Activated CD4-positive, alpha-beta memory T cell treated with anti-CD3 and anti-CD28 coated beads for 36 hours (primary cell): Measurements from ENCODE around the gene KIAA1671. TPM values are rescaled to one million over a fixed set of nuclear protein-coding genes. Genes with fewer than 3 reads are reported as not detected.

Source experiments
- CTCF ChIA-PET: fragments of 350-600 bp; sonication (Branson Sonifier 250); formaldehyde crosslinking; loops from one replicate; lab custom pipeline; 2021; ENCODE audit warnings: antibody characterized with exemption, inconsistent platforms; lab: Charles Lee
- POLR2A ChIA-PET: fragments of 350-600 bp; sonication (Branson Sonifier 250); formaldehyde crosslinking; loops from one replicate; lab custom pipeline; 2021; ENCODE audit warnings: antibody characterized with exemption; lab: Charles Lee
- DNase-seq: peaks from one replicate; pipeline ENCODE4 v3.0.0-alpha.2; 2020
- H3K27ac Mint-ChIP-seq: one replicate; pipeline ENCODE4 v1.8.0; 2021; ENCODE audit warnings: mixed read lengths
- H3K27me3 Mint-ChIP-seq: one replicate; pipeline ENCODE4 v1.8.0; 2021; ENCODE audit warnings: mixed read lengths
- H3K36me3 Mint-ChIP-seq: one replicate; pipeline ENCODE4 v1.8.0; 2021; ENCODE audit warnings: mixed read lengths
- H3K4me1 Mint-ChIP-seq: one replicate; pipeline ENCODE4 v1.8.0; 2021; ENCODE audit warnings: low read depth, mixed read lengths
- H3K4me3 Mint-ChIP-seq: one replicate; pipeline ENCODE4 v1.8.0; 2021; ENCODE audit warnings: mild to moderate bottlenecking, mixed read lengths
- H3K9me3 Mint-ChIP-seq: one replicate; pipeline ENCODE4 v1.8.0; 2021; ENCODE audit warnings: mixed read lengths
- intact Hi-C: fragments of 100-400 bp; cut with micrococcal nuclease; formaldehyde crosslinking; loops from one replicate; pipeline ENCODE4 v1.15.1; 2023
- total RNA-seq, 2 experiments: library from RNA; stranded (reverse); gene quantifications; one replicate each; pipeline ENCODE4 v1.2.3, GENCODE V29; 2021

KIAA1671 gene
- total RNA-seq, 2 experiments from 2014 or later: 6.5 to 6.8 TPM

DNA sequence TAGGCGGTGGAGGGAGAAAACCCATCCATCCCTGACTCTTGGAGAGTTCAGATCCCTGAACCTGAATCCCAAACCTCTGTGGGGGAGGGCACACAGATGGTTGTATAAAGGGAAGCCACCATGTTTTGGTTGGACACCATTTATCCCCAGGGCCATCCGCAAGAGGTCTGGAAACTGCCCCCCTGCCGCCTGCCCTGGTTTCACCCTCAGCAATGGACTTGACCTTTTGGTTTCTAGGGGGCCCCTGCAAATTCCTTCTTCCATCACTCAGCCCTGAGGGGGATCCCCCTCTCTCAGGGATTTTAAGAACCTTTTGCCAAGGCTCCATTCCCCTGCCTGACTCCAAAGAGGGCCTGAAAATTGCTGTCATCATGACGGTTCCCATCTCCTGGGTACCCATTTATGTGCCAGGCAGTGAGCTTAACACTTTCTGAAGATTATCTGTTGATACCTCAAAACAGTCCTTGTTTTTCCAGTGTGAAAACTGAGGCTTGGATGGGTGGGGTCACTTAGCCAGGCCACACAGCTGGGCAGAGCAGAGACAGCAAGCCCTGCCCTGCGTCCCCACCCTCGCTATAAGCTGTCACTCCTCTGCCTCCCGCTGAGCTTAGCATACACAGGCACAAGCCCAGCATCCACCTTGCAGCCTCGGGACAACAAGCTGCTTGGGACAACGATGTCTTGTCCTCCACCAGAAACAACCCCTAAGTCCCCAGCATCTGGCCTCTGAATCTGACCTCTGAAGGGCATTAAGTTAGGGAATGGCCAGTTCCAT, 213.9 kb downstream of the KIAA1671 start:
- intact Hi-C loops: no loop called here
- ChIA-PET POLR2A (no interaction called here), CTCF (interaction anchor here (1.4 to 2.5 kb wide), 2 partner anchors 36 to 228 kb away, joined by 4 to 9 read pairs; no protein-coding TSS in a partner anchor)
- Mint-ChIP-seq H3K4me1 (no peaks in the 10 kb centered on the region), H3K27me3 (no peaks in the 10 kb centered on the region), H3K9me3 (no peaks in the 10 kb centered on the region), H3K36me3 (no peaks in the 10 kb centered on the region), H3K4me3 (no peak overlapping the region), H3K27ac (no peak overlapping the region)
- no peak for DNase-seq

GRCh38 chr22:25167082-25167481, 214.6 kb downstream of the KIAA1671 start:
- Mint-ChIP-seq H3K9me3 (no peaks in the 10 kb centered on the region), H3K4me3 (no peak overlapping the region), H3K36me3 (no peaks in the 10 kb centered on the region), H3K27ac (no peak overlapping the region), H3K4me1 (no peaks in the 10 kb centered on the region), H3K27me3 (no peaks in the 10 kb centered on the region)
- ChIA-PET CTCF (interaction anchor here (1.4 to 2.5 kb wide), 2 partner anchors 35 to 228 kb away, joined by 4 to 9 read pairs; no protein-coding TSS in a partner anchor), POLR2A (no interaction called here)
- DNase-seq: no peak
- intact Hi-C loops: no loop called here

- intact Hi-C loops: no loop called here
- DNase-seq: no peak
- Mint-ChIP-seq H3K9me3 (no peaks in the 10 kb centered on the region), H3K27ac (no peak overlapping the region), H3K36me3 (no peaks in the 10 kb centered on the region), H3K4me1 (no peaks in the 10 kb centered on the region), H3K4me3 (no peak overlapping the region), H3K27me3 (no peaks in the 10 kb centered on the region)
- ChIA-PET POLR2A (no interaction called here), CTCF (interaction anchor here (1.4 kb wide), 1 partner anchor 229 kb away, joined by 4 read pairs; no protein-coding TSS in a partner anchor)
These were observed 215.5 kb downstream of the KIAA1671 start for GRCh38 chr22:25167834-25168601.

DNA sequence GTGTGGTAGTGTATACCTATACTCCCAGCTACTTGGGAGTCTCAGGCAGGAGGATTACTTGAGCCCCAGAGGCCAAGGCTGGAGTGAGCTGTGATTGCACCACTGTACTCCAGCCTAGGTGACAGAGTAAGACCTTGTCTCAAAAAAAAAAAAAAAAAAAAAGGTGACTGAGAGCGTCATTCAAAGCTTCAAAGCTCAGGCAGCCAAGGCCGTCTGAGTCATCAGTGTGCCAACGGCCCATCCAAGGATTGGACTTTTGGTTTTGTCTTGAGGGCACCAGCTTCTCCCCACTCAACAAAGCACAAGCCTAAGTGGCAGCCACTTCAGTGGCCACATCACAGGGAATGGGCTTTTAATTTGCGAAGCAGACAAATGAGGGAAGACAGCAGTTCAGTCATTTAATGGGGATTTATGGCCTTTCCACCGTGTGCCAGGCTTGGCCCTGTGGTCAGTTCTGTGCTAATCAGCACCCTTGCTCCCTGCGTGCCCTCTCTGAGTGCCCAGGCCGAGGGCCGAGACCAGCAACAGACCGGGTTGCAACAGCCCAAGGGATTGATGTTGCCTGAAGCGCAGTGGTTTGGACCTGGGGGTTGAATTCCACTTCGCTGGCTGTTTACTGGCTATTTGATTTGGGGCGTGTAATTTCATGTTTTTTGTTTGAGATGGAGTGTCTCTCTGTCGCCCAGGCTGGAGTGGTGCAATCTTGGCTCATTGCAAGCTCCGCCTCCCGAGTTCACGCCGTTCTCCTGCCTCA, 216.9 kb downstream of the KIAA1671 start:
- Mint-ChIP-seq H3K36me3 (no peaks in the 10 kb centered on the region), H3K4me1 (no peaks in the 10 kb centered on the region), H3K4me3 (no peak overlapping the region), H3K9me3 (no peaks in the 10 kb centered on the region), H3K27ac (no peak overlapping the region), H3K27me3 (no peaks in the 10 kb centered on the region)
- intact Hi-C loops: loop anchor here (5.0 kb wide), 2 partner anchors 87 to 107 kb away; no protein-coding TSS in a partner anchor
- ChIA-PET CTCF (interaction anchor here (2.6 to 4.5 kb wide), 2 partner anchors 58 to 88 kb away, joined by 11 to 36 read pairs; no protein-coding TSS in a partner anchor), POLR2A (no interaction called here)
- no peak for DNase-seq

DNA sequence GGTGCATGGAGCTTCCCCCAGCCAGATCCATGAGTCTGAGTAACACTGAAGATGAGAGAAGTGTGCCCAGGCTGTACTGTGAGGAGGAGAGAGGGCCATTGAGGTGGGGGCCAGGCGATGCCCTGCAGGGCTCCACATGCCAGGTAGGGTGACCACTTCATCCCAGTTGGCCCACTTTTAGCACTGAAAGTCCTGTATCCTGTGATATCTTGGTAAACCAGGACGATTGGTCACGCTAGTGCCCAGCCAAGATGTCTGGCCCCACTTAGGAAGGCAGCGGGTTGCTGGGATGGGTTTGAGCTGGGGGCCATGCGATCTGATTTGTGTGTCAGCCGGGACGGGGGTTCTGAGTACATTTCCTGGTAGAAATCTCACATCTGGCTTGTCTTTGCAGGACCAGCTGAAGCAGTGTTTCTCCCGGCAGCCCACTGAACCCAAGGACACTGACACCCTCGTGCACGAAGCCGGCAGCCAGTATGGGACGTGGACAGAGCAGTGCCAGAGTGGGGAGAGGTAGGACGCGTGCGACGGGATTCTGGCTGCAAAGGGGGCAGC, 218.0 kb downstream of the KIAA1671 start:
- no peak for DNase-seq
- Mint-ChIP-seq H3K4me3 (no peak overlapping the region), H3K36me3 (peaks cover 2% of the 10 kb centered on the region), H3K27ac (no peak overlapping the region), H3K4me1 (no peaks in the 10 kb centered on the region), H3K27me3 (no peaks in the 10 kb centered on the region), H3K9me3 (no peaks in the 10 kb centered on the region)
- ChIA-PET CTCF (interaction anchor here (2.6 to 4.5 kb wide), 3 partner anchors 59 to 110 kb away, joined by 11 to 36 read pairs (median 14); no protein-coding TSS in a partner anchor), POLR2A (no interaction called here)
- intact Hi-C loops: loop anchor here (5.0 kb wide), 2 partner anchors 88 to 108 kb away; no protein-coding TSS in a partner anchor

GRCh38 chr22:25172153-25172552, 219.6 kb downstream of the KIAA1671 start:
- no peaks in the 10 kb centered on the region for H3K4me1 Mint-ChIP-seq
- H3K27ac Mint-ChIP-seq: no peak overlapping the region
- no peaks in the 10 kb centered on the region for H3K27me3 Mint-ChIP-seq
- POLR2A ChIA-PET: no interaction called here
- CTCF ChIA-PET: interaction anchor here (0.7 to 4.5 kb wide), 8 partner anchors 9 to 121 kb away, joined by 3 to 36 read pairs (median 9); no protein-coding TSS in a partner anchor
- intact Hi-C loops: loop anchor here (5.0 kb wide), 2 partner anchors 90 to 110 kb away; no protein-coding TSS in a partner anchor
- DNase-seq: peak; percentile 58
- H3K4me3 Mint-ChIP-seq: no peak overlapping the region
- peaks cover 2% of the 10 kb centered on the region for H3K36me3 Mint-ChIP-seq
- no peaks in the 10 kb centered on the region for H3K9me3 Mint-ChIP-seq

DNA sequence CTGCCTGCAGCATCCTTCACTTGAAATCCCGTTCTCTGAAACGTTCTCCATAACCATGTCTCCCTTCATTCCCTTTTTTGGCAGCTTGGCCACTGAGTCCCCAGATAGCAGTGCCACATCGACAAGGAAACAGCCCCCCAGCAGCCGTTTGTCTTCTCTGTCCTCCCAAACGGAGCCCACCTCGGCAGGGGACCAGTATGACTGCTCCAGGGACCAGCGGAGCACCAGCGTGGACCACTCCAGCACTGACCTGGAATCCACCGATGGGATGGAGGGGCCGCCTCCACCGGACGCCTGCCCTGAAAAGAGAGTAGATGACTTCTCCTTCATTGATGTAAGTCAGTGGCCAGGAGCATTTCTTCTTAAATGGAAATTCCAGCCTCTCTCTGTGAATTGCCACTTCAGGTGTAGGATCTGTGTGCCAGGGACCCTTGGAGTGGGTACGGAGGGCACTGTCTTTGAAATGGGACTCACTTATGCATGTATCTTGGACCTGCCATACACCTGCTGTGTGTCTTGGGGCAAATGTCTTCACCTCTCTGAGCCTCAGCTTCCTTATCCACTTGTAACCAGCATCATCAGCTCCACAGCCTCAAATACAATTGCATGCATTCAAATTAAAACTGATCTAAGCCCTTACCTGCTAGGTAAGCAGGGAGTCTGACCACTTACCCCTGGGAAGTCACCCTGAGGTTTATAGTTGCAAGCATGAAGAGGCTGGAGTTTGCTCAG, 221.8 kb downstream of the KIAA1671 start:
- no peak overlapping the region for H3K27ac Mint-ChIP-seq
- ChIA-PET POLR2A (no interaction called here), CTCF (interaction anchor here (1.0 to 4.5 kb wide), 3 partner anchors 12 to 98 kb away, joined by 3 to 36 read pairs (median 10); no protein-coding TSS in a partner anchor)
- H3K4me1 Mint-ChIP-seq: no peaks in the 10 kb centered on the region
- no peaks in the 10 kb centered on the region for H3K27me3 Mint-ChIP-seq
- peaks cover 8% of the 10 kb centered on the region for H3K36me3 Mint-ChIP-seq
- no peak for DNase-seq
- peaks cover 1% of the 10 kb centered on the region for H3K9me3 Mint-ChIP-seq
- H3K4me3 Mint-ChIP-seq: no peak overlapping the region
- intact Hi-C loops: loop anchor here (5.0 kb wide), 2 partner anchors 92 to 112 kb away; no protein-coding TSS in a partner anchor

- CTCF ChIA-PET: interaction anchor here (0.6 kb wide), 1 partner anchor 53 kb away, joined by 3 read pairs; no protein-coding TSS in a partner anchor
- no peak overlapping the region for H3K27ac Mint-ChIP-seq
- no peak overlapping the region for H3K4me3 Mint-ChIP-seq
- no peaks in the 10 kb centered on the region for H3K27me3 Mint-ChIP-seq
- POLR2A ChIA-PET: no interaction called here
- intact Hi-C loops: loop anchor here (5.0 kb wide), 2 partner anchors 93 to 113 kb away; no protein-coding TSS in a partner anchor
- peaks cover 14% of the 10 kb centered on the region for H3K36me3 Mint-ChIP-seq
- no peaks in the 10 kb centered on the region for H3K4me1 Mint-ChIP-seq
- DNase-seq: no peak
- peaks cover 7% of the 10 kb centered on the region for H3K9me3 Mint-ChIP-seq
These were observed 222.4 kb downstream of the KIAA1671 start for GRCh38 chr22:25174888-25175411.

DNA sequence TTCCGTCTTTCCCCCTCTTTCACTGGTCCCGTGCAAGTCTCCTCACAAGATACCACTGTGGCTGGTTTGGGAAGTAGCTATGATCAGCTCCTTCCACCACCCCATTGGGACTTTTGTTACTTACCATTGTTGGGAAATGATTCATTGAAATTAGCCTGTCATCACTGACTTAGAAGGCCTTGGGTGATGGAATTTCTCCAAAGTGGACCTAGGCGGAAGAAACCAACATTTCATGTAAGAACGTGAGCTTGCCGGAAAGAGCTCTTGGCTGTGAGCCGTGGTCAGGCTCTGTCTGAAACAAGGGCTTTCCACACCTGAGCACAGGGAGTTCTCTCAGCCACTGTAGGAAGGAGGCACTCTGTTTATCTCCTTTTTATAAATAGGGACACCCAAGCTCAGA, 223.7 kb downstream of the KIAA1671 start:
- H3K27ac Mint-ChIP-seq: no peak overlapping the region
- ChIA-PET POLR2A (no interaction called here), CTCF (interaction anchor here (1.0 kb wide), 2 partner anchors 25 to 60 kb away, joined by 3 read pairs; no protein-coding TSS in a partner anchor)
- H3K4me3 Mint-ChIP-seq: no peak overlapping the region
- no peaks in the 10 kb centered on the region for H3K4me1 Mint-ChIP-seq
- peaks cover 9% of the 10 kb centered on the region for H3K9me3 Mint-ChIP-seq
- peaks cover 16% of the 10 kb centered on the region for H3K36me3 Mint-ChIP-seq
- DNase-seq: no peak
- intact Hi-C loops: no loop called here
- H3K27me3 Mint-ChIP-seq: no peaks in the 10 kb centered on the region

GRCh38 chr22:25176799-25177198, 224.3 kb downstream of the KIAA1671 start:
- peaks cover 9% of the 10 kb centered on the region for H3K9me3 Mint-ChIP-seq
- peaks cover 16% of the 10 kb centered on the region for H3K36me3 Mint-ChIP-seq
- H3K4me3 Mint-ChIP-seq: no peak overlapping the region
- CTCF ChIA-PET: interaction anchor here (1.0 kb wide), 2 partner anchors 25 to 59 kb away, joined by 3 read pairs; no protein-coding TSS in a partner anchor
- no peak for DNase-seq
- H3K27me3 Mint-ChIP-seq: no peaks in the 10 kb centered on the region
- no peaks in the 10 kb centered on the region for H3K4me1 Mint-ChIP-seq
- POLR2A ChIA-PET: no interaction called here
- H3K27ac Mint-ChIP-seq: no peak overlapping the region
- intact Hi-C loops: no loop called here
